CD4-positive, alpha-beta T cell (primary cell): Measurements from ENCODE around the gene MMRN2. TPM values are rescaled to one million over a fixed set of nuclear protein-coding genes. Genes with fewer than 3 reads are reported as not detected.

Experiments
- ATAC-seq: fragments of 200-7000 bp; cut with Tn5 transposase; one replicate; pipeline ENCODE4 v1.10.0; 2022; ENCODE audit warnings: mild to moderate bottlenecking; ENCODE audit not compliant: poor library complexity
- CTCF ChIA-PET: fragments of 350-600 bp; sonication (Branson Sonifier 250); formaldehyde crosslinking; loops from one replicate; lab custom pipeline; 2021; ENCODE audit warnings: antibody characterized with exemption, inconsistent platforms; lab: Charles Lee
- POLR2A ChIA-PET: fragments of 350-600 bp; sonication (Branson Sonifier 250); formaldehyde crosslinking; loops from one replicate; lab custom pipeline; 2021; ENCODE audit warnings: antibody characterized with exemption, inconsistent platforms; lab: Charles Lee
- DNase-seq, 14 experiments: peaks; one replicate each; pipeline ENCODE4 v3.0.0-alpha.2; 2013 to 2020; ENCODE audit warnings: mixed read lengths in 2 of 14
- H3K27ac ChIP-seq, 2 donors: one replicate each; pipeline versions ENCODE4 v1.5.1 to v1.7.0; 2013; ENCODE audit warnings: low read length in 2 of 2, low read depth in 1 of 2, mild to moderate bottlenecking in 1 of 2
- H3K27me3 ChIP-seq, 2 experiments: 1 replicate in 1 of 2; 2 replicates in 1 of 2; pipeline versions ENCODE4 v1.6.1 to v1.7.0; 2013; ENCODE audit warnings: low read length in 2 of 2, control low read depth in 1 of 2, mild to moderate bottlenecking in 1 of 2, moderate library complexity in 1 of 2; ENCODE audit not compliant: insufficient read depth in 2 of 2, control insufficient read depth in 1 of 2
- H3K36me3 ChIP-seq: one replicate; pipeline ENCODE4 v1.6.1; 2013; ENCODE audit warnings: low read length, control low read depth; ENCODE audit not compliant: insufficient read depth
- H3K4me1 ChIP-seq: one replicate; pipeline ENCODE4 v1.6.1; 2013; ENCODE audit warnings: low read length, control low read depth; ENCODE audit not compliant: insufficient read depth
- H3K4me3 ChIP-seq: one replicate; pipeline ENCODE4 v1.5.1; 2013; ENCODE audit warnings: mild to moderate bottlenecking, low read length, moderate library complexity
- H3K9me3 ChIP-seq, 2 experiments: 1 replicate in 1 of 2; 2 replicates in 1 of 2; pipeline versions ENCODE4 v1.6.1 to v1.7.0; 2013; ENCODE audit warnings: low read length in 2 of 2, mild to moderate bottlenecking in 2 of 2, control low read depth in 1 of 2, moderate library complexity in 1 of 2; ENCODE audit not compliant: control insufficient read depth in 1 of 2, insufficient read depth in 1 of 2
- H3K27ac Mint-ChIP-seq: one replicate; pipeline ENCODE4 v1.8.0; 2020; ENCODE audit warnings: mixed read lengths
- H3K27me3 Mint-ChIP-seq: one replicate; pipeline ENCODE4 v1.8.0; 2021; ENCODE audit warnings: mixed read lengths
- H3K36me3 Mint-ChIP-seq: one replicate; pipeline ENCODE4 v1.8.0; 2021; ENCODE audit warnings: low read depth, mixed read lengths
- H3K4me1 Mint-ChIP-seq: one replicate; pipeline ENCODE4 v1.8.0; 2021; ENCODE audit warnings: low read depth, mixed read lengths
- H3K4me3 Mint-ChIP-seq: one replicate; pipeline ENCODE4 v1.8.0; 2020; ENCODE audit warnings: mild to moderate bottlenecking, mixed read lengths
- H3K9me3 Mint-ChIP-seq: one replicate; pipeline ENCODE4 v1.8.0; 2020; ENCODE audit warnings: mixed read lengths
- intact Hi-C, 2 experiments: fragments of 100-400 bp; cut with DNase I in 1 of 2; cut with micrococcal nuclease in 1 of 2; formaldehyde crosslinking; loops; one replicate each; pipeline versions ENCODE4 v1.15.1 to v1.9.0; 2023 to 2025; cut with DNase I, micrococcal nuclease
- total RNA-seq, 174 experiments: library from RNA in 2 of 174; stranded (reverse) in 2 of 174; gene quantifications; one replicate each; pipeline ENCODE4 v1.2.3 and lab custom pipeline; 2021 to 2026
- TF ChIP-seq, protein P1 (sequence below): fragments of 200-600 bp; IDR thresholded peaks from one replicate; pipeline ENCODE4 v1.8.0; 2022; ENCODE audit warnings: antibody characterized with exemption, mild to moderate bottlenecking

Gene MMRN2
- total RNA-seq, 2 experiments from 2014 or later = 0.47 to 1.8 TPM

DNA sequence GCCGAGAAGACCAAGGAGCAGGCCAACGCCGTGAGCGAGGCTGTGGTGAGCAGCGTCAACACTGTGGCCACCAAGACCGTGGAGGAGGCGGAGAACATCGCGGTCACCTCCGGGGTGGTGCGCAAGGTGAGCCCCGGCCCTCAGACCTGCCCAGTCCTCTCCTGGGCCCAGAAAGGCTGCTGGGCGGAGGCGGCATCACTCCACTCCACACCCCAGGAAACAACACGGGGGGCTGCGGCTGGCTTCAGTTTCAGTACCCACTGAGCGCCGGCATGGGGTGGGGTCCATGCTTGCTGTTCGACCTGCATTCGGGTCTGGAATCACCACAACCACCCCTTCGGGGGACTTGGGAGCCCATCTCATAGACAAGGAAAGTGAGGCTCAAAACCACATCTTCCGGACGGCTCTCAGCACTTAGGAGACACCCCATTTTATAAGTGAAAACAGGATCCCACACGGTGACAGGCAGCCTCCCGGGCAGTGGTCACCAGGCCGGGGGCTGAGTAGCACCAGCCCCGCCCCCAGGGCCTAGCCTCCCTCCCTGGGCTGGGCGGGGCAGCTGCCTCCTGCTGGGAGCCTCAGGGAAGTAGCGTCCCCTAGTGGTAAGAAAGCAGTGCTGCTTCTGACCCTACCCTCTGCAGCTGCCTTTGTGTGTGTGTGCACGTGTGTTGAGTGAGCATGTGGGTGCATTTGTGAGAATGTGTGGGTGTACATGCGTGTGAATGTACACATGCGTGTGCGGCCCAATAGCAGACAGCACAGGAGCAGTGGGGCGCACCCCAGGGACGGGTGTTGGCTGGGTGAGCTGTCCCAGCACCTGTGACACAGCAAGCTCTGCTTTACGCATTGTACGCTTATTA lies 2.8 kb upstream of the MMRN2 start:
- intact Hi-C loops = loop anchor here (10.0 kb wide), 2 partner anchors 275 to 555 kb away; no protein-coding TSS in a partner anchor
- peak; percentile 91 for ATAC-seq
- Mint-ChIP-seq H3K27me3 (peaks cover 3% of the 10 kb centered on the region), H3K27ac (no peak overlapping the region), H3K9me3 (no peaks in the 10 kb centered on the region), H3K4me1 (peaks cover 4% of the 10 kb centered on the region), H3K36me3 (no peaks in the 10 kb centered on the region), H3K4me3 (no peak overlapping the region)
- Histone ChIP-seq H3K36me3 (no peaks in the 10 kb centered on the region), H3K4me1 (peaks cover 41% of the 10 kb centered on the region), H3K27ac (no peak overlapping the region), H3K27me3 (no peaks in the 10 kb centered on the region), H3K4me3 (no peak overlapping the region), H3K9me3 (no peaks in the 10 kb centered on the region)
- TF ChIP-seq, protein P1, sequence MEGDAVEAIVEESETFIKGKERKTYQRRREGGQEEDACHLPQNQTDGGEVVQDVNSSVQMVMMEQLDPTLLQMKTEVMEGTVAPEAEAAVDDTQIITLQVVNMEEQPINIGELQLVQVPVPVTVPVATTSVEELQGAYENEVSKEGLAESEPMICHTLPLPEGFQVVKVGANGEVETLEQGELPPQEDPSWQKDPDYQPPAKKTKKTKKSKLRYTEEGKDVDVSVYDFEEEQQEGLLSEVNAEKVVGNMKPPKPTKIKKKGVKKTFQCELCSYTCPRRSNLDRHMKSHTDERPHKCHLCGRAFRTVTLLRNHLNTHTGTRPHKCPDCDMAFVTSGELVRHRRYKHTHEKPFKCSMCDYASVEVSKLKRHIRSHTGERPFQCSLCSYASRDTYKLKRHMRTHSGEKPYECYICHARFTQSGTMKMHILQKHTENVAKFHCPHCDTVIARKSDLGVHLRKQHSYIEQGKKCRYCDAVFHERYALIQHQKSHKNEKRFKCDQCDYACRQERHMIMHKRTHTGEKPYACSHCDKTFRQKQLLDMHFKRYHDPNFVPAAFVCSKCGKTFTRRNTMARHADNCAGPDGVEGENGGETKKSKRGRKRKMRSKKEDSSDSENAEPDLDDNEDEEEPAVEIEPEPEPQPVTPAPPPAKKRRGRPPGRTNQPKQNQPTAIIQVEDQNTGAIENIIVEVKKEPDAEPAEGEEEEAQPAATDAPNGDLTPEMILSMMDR = no peak
- ChIA-PET CTCF (interaction anchor here (0.9 to 1.5 kb wide), 4 partner anchors 10 to 132 kb away, joined by 3 to 8 read pairs (median 6); no protein-coding TSS in a partner anchor), POLR2A (no interaction called here)
- peak in 5 of 14 experiments; percentile 32 to 77 (median 61) for DNase-seq

DNA sequence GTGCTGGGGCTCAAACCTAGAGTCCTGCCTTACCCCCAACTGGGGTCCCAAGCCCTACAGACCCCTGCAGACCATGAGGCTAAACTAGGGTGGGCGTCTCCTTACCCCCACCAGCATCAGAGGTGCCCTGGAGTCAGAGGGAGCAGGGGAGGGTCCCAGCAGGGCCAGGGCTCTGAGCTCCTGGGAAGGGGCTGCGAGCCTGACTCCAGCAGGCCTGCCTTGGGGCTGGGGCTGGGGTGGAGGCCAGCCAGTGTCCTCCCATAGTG lies 2.3 kb upstream of the MMRN2 start:
- TF ChIP-seq, protein P1 = no peak
- H3K4me3 ChIP-seq = no peak overlapping the region
- H3K27ac ChIP-seq = no peak overlapping the region
- H3K9me3 ChIP-seq = no peaks in the 10 kb centered on the region
- Mint-ChIP-seq H3K4me3 (no peak overlapping the region), H3K9me3 (no peaks in the 10 kb centered on the region), H3K36me3 (no peaks in the 10 kb centered on the region), H3K4me1 (no peaks in the 10 kb centered on the region), H3K27ac (no peak overlapping the region), H3K27me3 (peaks cover 3% of the 10 kb centered on the region)
- H3K36me3 ChIP-seq = no peaks in the 10 kb centered on the region
- H3K4me1 ChIP-seq = peaks cover 43% of the 10 kb centered on the region
- DNase-seq (peak in 1 of 14 experiments; percentile 2), ATAC-seq (no peak)
- intact Hi-C loops = loop anchor here (10.0 kb wide), 2 partner anchors 275 to 555 kb away; no protein-coding TSS in a partner anchor
- CTCF ChIA-PET = interaction anchor here (1.5 kb wide), 1 partner anchor 10 kb away, joined by 8 read pairs; no protein-coding TSS in a partner anchor
- no peaks in the 10 kb centered on the region for H3K27me3 ChIP-seq
- POLR2A ChIA-PET = no interaction called here

DNA sequence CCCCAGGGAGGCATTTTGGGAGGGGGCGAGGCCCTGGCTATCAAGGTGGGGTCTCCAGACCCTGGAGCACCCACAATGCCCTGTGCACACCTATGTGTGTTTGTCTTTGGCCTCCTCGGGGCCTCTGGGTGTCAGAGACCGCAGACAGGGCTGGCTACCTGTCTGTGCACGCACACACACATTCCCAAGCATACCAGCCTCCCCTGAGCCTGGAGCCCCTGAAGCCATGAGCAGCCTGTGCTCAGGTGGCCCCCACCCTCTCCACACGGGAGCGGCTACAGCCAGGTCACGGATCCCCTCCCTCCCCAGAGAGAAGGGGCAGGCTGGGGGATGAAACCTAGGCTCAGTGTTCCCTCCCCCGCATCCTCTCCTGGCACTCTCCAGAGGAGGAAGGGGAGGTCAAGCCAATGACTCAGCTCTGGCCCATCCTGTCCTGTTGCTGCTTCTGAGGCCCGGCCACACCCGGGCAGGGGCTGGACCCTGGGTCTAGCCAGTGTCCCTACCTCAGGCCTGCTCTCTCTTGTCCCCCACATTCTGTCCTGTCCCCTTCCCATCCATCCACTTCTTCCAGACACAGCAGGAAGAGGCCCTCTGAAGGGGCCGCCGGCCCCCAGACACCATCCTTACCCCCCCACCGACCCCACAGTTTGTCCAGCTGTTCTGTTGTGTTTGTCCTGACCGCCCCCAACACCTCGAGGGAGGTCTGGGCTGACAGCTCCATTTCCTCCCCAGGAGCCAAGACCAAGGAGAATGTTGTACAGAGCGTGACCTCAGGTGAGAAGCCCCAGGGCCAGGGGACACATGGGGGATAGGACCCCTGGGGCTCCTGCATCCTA lies 1.7 kb upstream of the MMRN2 start:
- H3K36me3 Mint-ChIP-seq = no peaks in the 10 kb centered on the region
- Histone ChIP-seq H3K4me3 (no peak overlapping the region), H3K27me3 (no peaks in the 10 kb centered on the region), H3K4me1 (peaks cover 43% of the 10 kb centered on the region), H3K9me3 (peaks cover 0 to 3% of the 10 kb centered on the region in 2 experiments), H3K36me3 (no peaks in the 10 kb centered on the region), H3K27ac (no peak overlapping the region)
- CTCF ChIA-PET = no interaction called here
- no peaks in the 10 kb centered on the region for H3K4me1 Mint-ChIP-seq
- no peaks in the 10 kb centered on the region for H3K9me3 Mint-ChIP-seq
- DNase-seq (peak in 2 of 14 experiments; percentile 5 to 12), ATAC-seq (no peak)
- H3K27me3 Mint-ChIP-seq = peaks cover 3% of the 10 kb centered on the region
- no peak overlapping the region for H3K4me3 Mint-ChIP-seq
- intact Hi-C loops = no loop called here
- TF ChIP-seq, protein P1 = no peak
- POLR2A ChIA-PET = no interaction called here
- no peak overlapping the region for H3K27ac Mint-ChIP-seq
